Mammary epithelial cell (primary cell): ENCODE measurements around the gene LIMS2.

Experiments
- EZH2 ChIP-seq: IDR thresholded peaks from 2 replicates; pipeline ENCODE4 v1.6.1; 2012; ENCODE audit warnings: low read length, inconsistent platforms, borderline replicate concordance
- TF ChIP-seq, protein P1 (sequence below), 2 donors: IDR thresholded peaks in 1 of 2; conservative IDR thresholded peaks in 1 of 2; 2 replicates each; pipeline ENCODE4 v1.5.1; 2011 to 2012; ENCODE audit warnings: inconsistent platforms in 2 of 2, low read length in 2 of 2, mild to moderate bottlenecking in 2 of 2, control low read depth in 1 of 2, low read depth in 1 of 2; ENCODE audit not compliant: insufficient read depth in 1 of 2; ENCODE audit errors: extremely low read depth in 1 of 2

DNA sequence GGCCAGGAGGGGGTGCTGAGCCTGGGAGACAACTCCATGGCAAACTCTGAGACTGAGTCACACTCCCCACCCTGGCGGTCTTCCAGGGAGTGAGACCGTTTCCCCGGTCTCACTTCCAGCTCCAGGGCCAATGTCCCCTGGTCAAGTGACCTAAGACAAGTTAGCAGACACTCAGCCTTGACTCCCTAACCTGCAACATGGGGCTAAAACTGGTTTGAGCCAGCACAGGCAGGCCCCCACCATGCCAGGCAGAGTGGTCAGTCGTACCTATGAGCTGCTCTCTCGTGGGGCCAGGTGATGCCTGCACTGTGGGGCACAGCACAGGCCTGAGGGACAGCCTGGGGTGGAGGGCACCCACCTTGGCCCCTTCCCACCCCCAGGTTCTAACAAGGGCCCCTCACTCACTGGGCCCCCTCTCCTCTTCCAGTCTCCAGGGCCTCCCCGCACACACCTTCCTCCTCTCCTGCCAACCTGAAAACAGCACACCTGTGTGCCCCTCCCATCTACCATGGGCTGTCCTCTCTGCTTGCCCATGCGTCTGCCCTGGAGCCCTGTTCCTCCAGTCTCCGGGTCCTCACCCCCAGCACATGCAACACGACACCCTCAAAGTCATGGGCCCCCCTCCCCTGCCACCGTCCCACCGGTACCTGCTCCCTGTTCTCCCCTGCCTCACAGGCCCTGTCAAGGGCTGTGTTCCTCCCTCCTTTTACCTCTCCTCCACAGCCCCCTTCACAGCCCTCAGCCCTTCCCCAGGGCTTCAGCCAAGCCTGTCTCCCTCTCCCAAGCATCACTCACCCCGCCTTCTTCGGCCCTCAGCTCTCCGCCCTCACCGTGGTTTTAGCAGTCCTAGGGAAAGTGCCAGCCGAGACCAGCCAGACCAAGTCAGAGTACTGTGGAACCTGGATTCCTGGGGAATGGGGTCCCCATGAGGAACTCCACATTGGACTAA, 27.8 kb downstream of the LIMS2 start:
- TF ChIP-seq, protein P1, sequence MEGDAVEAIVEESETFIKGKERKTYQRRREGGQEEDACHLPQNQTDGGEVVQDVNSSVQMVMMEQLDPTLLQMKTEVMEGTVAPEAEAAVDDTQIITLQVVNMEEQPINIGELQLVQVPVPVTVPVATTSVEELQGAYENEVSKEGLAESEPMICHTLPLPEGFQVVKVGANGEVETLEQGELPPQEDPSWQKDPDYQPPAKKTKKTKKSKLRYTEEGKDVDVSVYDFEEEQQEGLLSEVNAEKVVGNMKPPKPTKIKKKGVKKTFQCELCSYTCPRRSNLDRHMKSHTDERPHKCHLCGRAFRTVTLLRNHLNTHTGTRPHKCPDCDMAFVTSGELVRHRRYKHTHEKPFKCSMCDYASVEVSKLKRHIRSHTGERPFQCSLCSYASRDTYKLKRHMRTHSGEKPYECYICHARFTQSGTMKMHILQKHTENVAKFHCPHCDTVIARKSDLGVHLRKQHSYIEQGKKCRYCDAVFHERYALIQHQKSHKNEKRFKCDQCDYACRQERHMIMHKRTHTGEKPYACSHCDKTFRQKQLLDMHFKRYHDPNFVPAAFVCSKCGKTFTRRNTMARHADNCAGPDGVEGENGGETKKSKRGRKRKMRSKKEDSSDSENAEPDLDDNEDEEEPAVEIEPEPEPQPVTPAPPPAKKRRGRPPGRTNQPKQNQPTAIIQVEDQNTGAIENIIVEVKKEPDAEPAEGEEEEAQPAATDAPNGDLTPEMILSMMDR (conservative IDR thresholded peaks at IDR 0.05 in 1 of 2, IDR thresholded peaks at IDR 0.05 in 1 of 2; ENCODE audit: extremely low read depth in 1 of 2, insufficient read depth in 1 of 2, low read depth in 1 of 2, low read length in 2 of 2): no peak
- no peak for TF ChIP-seq EZH2
